Measurements from ENCODE around the gene ZNF185.

Gene ZNF185

GRCh38 chrX:152918707-152919106 lies 20.8 kb downstream of the ZNF185 start:
- no peak for DNase-seq

- DNase-seq = no peak
Measured at GRCh38 chrX:152923599-152923998, 25.7 kb downstream of the ZNF185 start.

- DNase-seq = no peak
Measured at GRCh38 chrX:152925835-152926234, 28.0 kb downstream of the ZNF185 start.

GRCh38 chrX:152926279-152926678 lies 28.4 kb downstream of the ZNF185 start:
- DNase-seq = peak; percentile 41

- no peak for DNase-seq
Measured at GRCh38 chrX:152926923-152927322, 29.1 kb downstream of the ZNF185 start.

GRCh38 chrX:152927858-152928760 lies 30.2 kb downstream of the ZNF185 start:
- DNase-seq = no peak

- DNase-seq = no peak
Measured at GRCh38 chrX:152928761-152929400, 31.0 kb downstream of the ZNF185 start.

GRCh38 chrX:152929898-152930297 lies 32.0 kb downstream of the ZNF185 start:
- DNase-seq = no peak

- DNase-seq = no peak
Measured at GRCh38 chrX:152930516-152930915, 32.6 kb downstream of the ZNF185 start.

GRCh38 chrX:152932144-152932543 lies 34.3 kb downstream of the ZNF185 start:
- DNase-seq = no peak

- no peak for DNase-seq
Measured at GRCh38 chrX:152932598-152933175, 34.8 kb downstream of the ZNF185 start.

GRCh38 chrX:152936306-152936705 lies 38.4 kb downstream of the ZNF185 start:
- no peak for DNase-seq

- no peak for DNase-seq
Measured at GRCh38 chrX:152937236-152937635, 39.4 kb downstream of the ZNF185 start.

GRCh38 chrX:152941328-152942076 lies 43.6 kb downstream of the ZNF185 start:
- peak; percentile 87 for DNase-seq

GRCh38 chrX:152942077-152942442 lies 44.2 kb downstream of the ZNF185 start:
- no peak for DNase-seq

- no peak for DNase-seq
Measured at GRCh38 chrX:152943826-152944225, 46.0 kb downstream of the ZNF185 start.

- no peak for DNase-seq
Measured at GRCh38 chrX:152945021-152945979, 47.4 kb downstream of the ZNF185 start.

GRCh38 chrX:152946681-152947080 lies 48.8 kb downstream of the ZNF185 start:
- no peak for DNase-seq

Measured in stimulated activated CD4-positive, alpha-beta T cell treated with anti-CD3 and anti-CD28 coated beads, Interleukin-4, amount 100 ng/mL, for 1 hour (primary cell).